ENCODE measurements around the gene MED31. TPM values are rescaled to one million over a fixed set of nuclear protein-coding genes. Genes with fewer than 3 reads are reported as not detected.

The MED31 gene
- total and polyA plus RNA-seq, 2 experiments from 2014 or later, result 5.5 to 49.3 TPM

DNA sequence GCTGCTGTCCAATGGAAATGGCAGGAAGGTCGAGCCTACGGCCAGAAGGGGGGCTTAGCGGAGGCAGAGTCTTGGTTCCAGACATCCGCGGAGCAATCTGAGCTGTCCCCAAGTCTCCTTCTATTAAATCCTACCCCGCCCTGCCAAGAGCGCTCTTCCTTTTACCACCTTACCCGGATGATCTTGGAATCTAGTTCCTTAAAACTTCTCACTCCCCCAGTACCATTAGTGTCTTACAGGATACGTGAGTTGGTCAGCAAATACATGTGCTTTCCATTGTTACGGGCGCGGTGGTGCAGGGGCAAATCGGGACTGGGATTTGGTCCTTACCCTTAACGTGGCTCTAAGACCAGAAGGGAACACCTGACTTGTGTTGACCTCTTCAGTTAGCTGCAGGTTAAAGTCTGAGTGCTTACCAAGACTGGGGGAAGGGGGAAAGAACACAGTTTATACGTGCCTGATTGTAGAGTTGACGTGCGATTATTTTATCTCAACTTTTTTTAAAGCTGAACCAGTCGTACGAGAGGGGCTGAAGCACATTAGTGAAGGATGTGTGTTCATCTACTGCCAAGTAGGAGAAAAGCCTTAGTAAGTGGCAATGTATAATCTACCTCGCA, 10.1 kb downstream of the MED31 start:
- peaks cover 12% of the 10 kb centered on the region for H3K4me1 ChIP-seq (ENCODE audit: insufficient read depth)
- peak overlapping the region; percentile 100 for H3K27ac Mint-ChIP-seq

DNA sequence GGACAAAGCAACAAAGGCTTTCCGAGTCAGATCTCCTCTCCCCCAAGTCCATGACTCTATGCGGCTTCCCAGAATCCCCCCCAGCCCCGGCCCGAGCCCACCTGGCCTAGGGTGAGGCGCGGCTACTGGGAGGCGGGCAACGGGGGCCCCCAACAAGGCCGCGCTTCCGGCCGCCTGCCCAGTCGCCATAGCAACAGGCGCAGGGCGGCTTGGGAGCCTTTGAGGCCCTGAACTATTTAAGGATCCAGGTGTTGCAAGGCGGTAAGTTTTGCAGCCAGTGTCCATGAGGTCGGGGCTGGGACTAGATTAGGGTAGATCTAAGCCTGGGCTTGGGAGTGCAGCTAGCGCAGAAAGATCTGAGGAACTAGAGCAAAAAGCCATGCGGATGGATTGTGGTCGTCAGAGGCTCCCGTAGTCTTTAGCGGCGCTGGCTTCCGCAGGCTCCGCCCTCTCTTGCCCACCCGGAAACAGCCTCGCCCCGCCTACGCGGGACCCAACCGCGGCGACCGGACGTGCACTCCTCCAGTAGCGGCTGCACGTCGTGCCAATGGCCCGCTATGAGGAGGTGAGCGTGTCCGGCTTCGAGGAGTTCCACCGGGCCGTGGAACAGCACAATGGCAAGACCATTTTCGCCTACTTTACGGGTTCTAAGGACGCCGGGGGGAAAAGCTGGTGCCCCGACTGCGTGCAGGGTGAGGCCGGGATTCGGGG, 10.7 kb downstream of the MED31 start, which contains the start of the genes KIAA0753 and TXNDC17:
Gene KIAA0753, minus strand, starts transcription at position 176 of the 711 bp plus-strand sequence. CDS start 5,608 bp downstream, outside the sequence.
Gene TXNDC17, plus strand, starts transcription at position 525 of the 711 bp plus-strand sequence. Its CDS starts 23 bp downstream, at position 548.
- H3K4me2 ChIP-seq, result peak within 1 kb of the TSS; percentile 98

More for the DNA sequence above, 10.1 kb downstream of the MED31 start:
- H3K79me2 ChIP-seq (replicated peaks; ENCODE audit: insufficient read depth), result peaks cover 48% of the 10 kb centered on the region
- peaks cover 14% of the 10 kb centered on the region; the same call in 1 of the 2 replicates for H3K36me3 ChIP-seq (ENCODE audit: insufficient read depth)
- Mint-ChIP-seq H3K4me3 (peak overlapping the region; percentile 91), H3K36me3 (ENCODE audit: low read depth) (peaks cover 27% of the 10 kb centered on the region), H3K27me3 (ENCODE audit: insufficient read depth, low read depth, poor library complexity) (peaks cover 19% of the 10 kb centered on the region), H3K4me1 (peaks cover 18% of the 10 kb centered on the region), H3K9me3 (no peaks in the 10 kb centered on the region)
- H3K4me2 ChIP-seq, result peak overlapping the region; percentile 98
- H3K27me3 ChIP-seq (ENCODE audit: insufficient read depth), result no peaks in the 10 kb centered on the region
- H3K27ac ChIP-seq (ENCODE audit: low read depth), result peak overlapping the region; percentile 48
- peak; percentile 2; the same call in 1 of the 2 replicates for TF ChIP-seq POLR2AphosphoS5 (IDR thresholded peaks at IDR 0.05; ENCODE audit: low read depth)
- TF ChIP-seq, protein P1, sequence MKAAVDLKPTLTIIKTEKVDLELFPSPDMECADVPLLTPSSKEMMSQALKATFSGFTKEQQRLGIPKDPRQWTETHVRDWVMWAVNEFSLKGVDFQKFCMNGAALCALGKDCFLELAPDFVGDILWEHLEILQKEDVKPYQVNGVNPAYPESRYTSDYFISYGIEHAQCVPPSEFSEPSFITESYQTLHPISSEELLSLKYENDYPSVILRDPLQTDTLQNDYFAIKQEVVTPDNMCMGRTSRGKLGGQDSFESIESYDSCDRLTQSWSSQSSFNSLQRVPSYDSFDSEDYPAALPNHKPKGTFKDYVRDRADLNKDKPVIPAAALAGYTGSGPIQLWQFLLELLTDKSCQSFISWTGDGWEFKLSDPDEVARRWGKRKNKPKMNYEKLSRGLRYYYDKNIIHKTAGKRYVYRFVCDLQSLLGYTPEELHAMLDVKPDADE (IDR thresholded peaks at IDR 0.05), result no peak
- H3K9me2 ChIP-seq (ENCODE audit: insufficient read depth), result no peaks in the 10 kb centered on the region
- H2AFZ ChIP-seq, result 0 out of 2 replicates have a peak overlapping the region, but pooled peaks have one; percentile 100
- peaks cover 18% of the 10 kb centered on the region for H4K20me1 ChIP-seq (replicated peaks; ENCODE audit: insufficient read depth)
- ATAC-seq (peak; percentile 56), DNase-seq (ENCODE audit: low spot score) (peak; percentile 73)
- peaks cover 12% of the 10 kb centered on the region; the same call in 1 of the 2 replicates for H3F3A ChIP-seq (replicated peaks; ENCODE audit: low read depth)
- H3K4me3 ChIP-seq, result peak overlapping the region; percentile 90

More for the DNA sequence above, 10.7 kb downstream of the MED31 start, which contains the start of the genes KIAA0753 and TXNDC17:
- Histone ChIP-seq H2AFZ (peak within 1 kb of the TSS; percentile 100; the same call in 1 of the 2 replicates), H3K27ac (ENCODE audit: low read depth) (peak within 1 kb of the TSS; percentile 94), H3K4me1 (ENCODE audit: insufficient read depth) (peaks cover 12% of the 10 kb centered on the region), H3K79me2 (replicated peaks; ENCODE audit: insufficient read depth) (peaks cover 41% of the 10 kb centered on the region), H3F3A (replicated peaks; ENCODE audit: low read depth) (peaks cover 12% of the 10 kb centered on the region; the same call in 1 of the 2 replicates), H3K36me3 (ENCODE audit: insufficient read depth) (peaks cover 14% of the 10 kb centered on the region; the same call in 1 of the 2 replicates), H3K4me3 (peak within 1 kb of the TSS; percentile 90), H3K27me3 (ENCODE audit: insufficient read depth) (no peaks in the 10 kb centered on the region), H4K20me1 (replicated peaks; ENCODE audit: insufficient read depth) (peaks cover 13% of the 10 kb centered on the region), H3K9me2 (ENCODE audit: insufficient read depth) (no peaks in the 10 kb centered on the region)
- peak; percentile 89 for ATAC-seq
- Mint-ChIP-seq H3K4me3 (peak within 1 kb of the TSS; percentile 91), H3K36me3 (ENCODE audit: low read depth) (peaks cover 27% of the 10 kb centered on the region), H3K4me1 (peaks cover 18% of the 10 kb centered on the region), H3K27me3 (ENCODE audit: insufficient read depth, low read depth, poor library complexity) (peaks cover 19% of the 10 kb centered on the region), H3K9me3 (no peaks in the 10 kb centered on the region), H3K27ac (peak within 1 kb of the TSS; percentile 100)
- DNase-seq (ENCODE audit: low spot score), result peak; percentile 90
- TF ChIP-seq CREB1 (CRISPR knock-in tag; IDR thresholded peaks at IDR 0.05; ENCODE audit: low read depth), result peak; percentile 12; the same call in 1 of the 2 replicates
- TF ChIP-seq, protein P1 (IDR thresholded peaks at IDR 0.05), result peak; percentile 67
- peak; percentile 97 for TF ChIP-seq POLR2AphosphoS5 (IDR thresholded peaks at IDR 0.05; ENCODE audit: low read depth)
- no peak for TF ChIP-seq JUNB (IDR thresholded peaks at IDR 0.05; ENCODE audit: unreplicated experiment)
- TF ChIP-seq, protein P2, sequence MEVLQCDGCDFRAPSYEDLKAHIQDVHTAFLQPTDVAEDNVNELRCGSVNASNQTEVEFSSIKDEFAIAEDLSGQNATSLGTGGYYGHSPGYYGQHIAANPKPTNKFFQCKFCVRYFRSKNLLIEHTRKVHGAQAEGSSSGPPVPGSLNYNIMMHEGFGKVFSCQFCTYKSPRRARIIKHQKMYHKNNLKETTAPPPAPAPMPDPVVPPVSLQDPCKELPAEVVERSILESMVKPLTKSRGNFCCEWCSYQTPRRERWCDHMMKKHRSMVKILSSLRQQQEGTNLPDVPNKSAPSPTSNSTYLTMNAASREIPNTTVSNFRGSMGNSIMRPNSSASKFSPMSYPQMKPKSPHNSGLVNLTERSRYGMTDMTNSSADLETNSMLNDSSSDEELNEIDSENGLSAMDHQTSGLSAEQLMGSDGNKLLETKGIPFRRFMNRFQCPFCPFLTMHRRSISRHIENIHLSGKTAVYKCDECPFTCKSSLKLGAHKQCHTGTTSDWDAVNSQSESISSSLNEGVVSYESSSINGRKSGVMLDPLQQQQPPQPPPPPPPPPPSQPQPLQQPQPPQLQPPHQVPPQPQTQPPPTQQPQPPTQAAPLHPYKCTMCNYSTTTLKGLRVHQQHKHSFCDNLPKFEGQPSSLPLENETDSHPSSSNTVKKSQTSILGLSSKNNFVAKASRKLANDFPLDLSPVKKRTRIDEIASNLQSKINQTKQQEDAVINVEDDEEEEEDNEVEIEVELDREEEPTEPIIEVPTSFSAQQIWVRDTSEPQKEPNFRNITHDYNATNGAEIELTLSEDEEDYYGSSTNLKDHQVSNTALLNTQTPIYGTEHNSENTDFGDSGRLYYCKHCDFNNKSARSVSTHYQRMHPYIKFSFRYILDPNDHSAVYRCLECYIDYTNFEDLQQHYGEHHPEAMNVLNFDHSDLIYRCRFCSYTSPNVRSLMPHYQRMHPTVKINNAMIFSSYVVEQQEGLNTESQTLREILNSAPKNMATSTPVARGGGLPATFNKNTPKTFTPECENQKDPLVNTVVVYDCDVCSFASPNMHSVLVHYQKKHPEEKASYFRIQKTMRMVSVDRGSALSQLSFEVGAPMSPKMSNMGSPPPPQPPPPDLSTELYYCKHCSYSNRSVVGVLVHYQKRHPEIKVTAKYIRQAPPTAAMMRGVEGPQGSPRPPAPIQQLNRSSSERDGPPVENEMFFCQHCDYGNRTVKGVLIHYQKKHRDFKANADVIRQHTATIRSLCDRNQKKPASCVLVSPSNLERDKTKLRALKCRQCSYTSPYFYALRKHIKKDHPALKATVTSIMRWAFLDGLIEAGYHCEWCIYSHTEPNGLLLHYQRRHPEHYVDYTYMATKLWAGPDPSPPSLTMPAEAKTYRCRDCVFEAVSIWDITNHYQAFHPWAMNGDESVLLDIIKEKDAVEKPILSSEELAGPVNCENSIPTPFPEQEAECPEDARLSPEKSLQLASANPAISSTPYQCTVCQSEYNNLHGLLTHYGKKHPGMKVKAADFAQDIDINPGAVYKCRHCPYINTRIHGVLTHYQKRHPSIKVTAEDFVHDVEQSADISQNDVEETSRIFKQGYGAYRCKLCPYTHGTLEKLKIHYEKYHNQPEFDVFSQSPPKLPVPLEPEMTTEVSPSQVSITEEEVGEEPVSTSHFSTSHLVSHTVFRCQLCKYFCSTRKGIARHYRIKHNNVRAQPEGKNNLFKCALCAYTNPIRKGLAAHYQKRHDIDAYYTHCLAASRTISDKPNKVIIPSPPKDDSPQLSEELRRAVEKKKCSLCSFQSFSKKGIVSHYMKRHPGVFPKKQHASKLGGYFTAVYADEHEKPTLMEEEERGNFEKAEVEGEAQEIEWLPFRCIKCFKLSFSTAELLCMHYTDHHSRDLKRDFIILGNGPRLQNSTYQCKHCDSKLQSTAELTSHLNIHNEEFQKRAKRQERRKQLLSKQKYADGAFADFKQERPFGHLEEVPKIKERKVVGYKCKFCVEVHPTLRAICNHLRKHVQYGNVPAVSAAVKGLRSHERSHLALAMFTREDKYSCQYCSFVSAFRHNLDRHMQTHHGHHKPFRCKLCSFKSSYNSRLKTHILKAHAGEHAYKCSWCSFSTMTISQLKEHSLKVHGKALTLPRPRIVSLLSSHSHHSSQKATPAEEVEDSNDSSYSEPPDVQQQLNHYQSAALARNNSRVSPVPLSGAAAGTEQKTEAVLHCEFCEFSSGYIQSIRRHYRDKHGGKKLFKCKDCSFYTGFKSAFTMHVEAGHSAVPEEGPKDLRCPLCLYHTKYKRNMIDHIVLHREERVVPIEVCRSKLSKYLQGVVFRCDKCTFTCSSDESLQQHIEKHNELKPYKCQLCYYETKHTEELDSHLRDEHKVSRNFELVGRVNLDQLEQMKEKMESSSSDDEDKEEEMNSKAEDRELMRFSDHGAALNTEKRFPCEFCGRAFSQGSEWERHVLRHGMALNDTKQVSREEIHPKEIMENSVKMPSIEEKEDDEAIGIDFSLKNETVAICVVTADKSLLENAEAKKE (CRISPR knock-in tag; IDR thresholded peaks at IDR 0.05), result 0 out of 2 replicates have a peak, but pooled peaks have one; percentile 9
- no peak for TF ChIP-seq STAT1 (IDR thresholded peaks at IDR 0.05; ENCODE audit: unreplicated experiment)
- TF ChIP-seq EZH2phosphoT487 (IDR thresholded peaks at IDR 0.05; ENCODE audit: unreplicated experiment), result no peak
- no peak for TF ChIP-seq EZH2 (IDR thresholded peaks at IDR 0.05; ENCODE audit: low read depth, unreplicated experiment)
